ENCODE measurements around the gene YIF1B. TPM values are rescaled to one million over a fixed set of nuclear protein-coding genes. Genes with fewer than 3 reads are reported as not detected.

YIF1B gene
- total RNA-seq: 114 and 127 TPM in 2 replicates

GRCh38 chr19:38315657-38316476 lies at the start of gene YIF1B:
Gene YIF1B, minus strand, starts transcription at chr19:38315947. Its CDS starts 30 bp downstream, at chr19:38315917.

GRCh38 chr19:38319421-38320258 lies 3.9 kb upstream of the YIF1B start, which contains the start of gene KCNK6:
Gene KCNK6, plus strand, starts transcription at chr19:38319845. Its CDS starts 106 bp downstream, at chr19:38319951.

GRCh38 chr19:38303517-38304351 lies 12.0 kb downstream of the YIF1B start, which contains the start of gene C19orf33:
Gene C19orf33, plus strand, starts transcription at chr19:38304251. Its CDS starts 11 bp downstream, at chr19:38304262.

GRCh38 chr19:38264486-38265212 lies 51.1 kb downstream of the YIF1B start, which contains the start of gene SPINT2:
Gene SPINT2, plus strand, starts transcription at chr19:38264573. Its CDS starts 320 bp downstream, at chr19:38264893.

Other genes starting within 250 kb of the YIF1B start
- gene DPF1, start 91.7 kb downstream of the YIF1B start, total RNA-seq: 4.7 and 7.1 TPM in 2 replicates
- gene PPP1R14A, start 59.6 kb downstream of the YIF1B start, total RNA-seq: 20.6 TPM in 1 of 2 replicates, not detected in the other
- gene SPINT2, start 51.4 kb downstream of the YIF1B start, total RNA-seq: 6.1 and 7.8 TPM in 2 replicates
- not detected in 2 replicates for gene C19orf33, start 11.7 kb downstream of the YIF1B start, total RNA-seq
- 6.8 and 7.0 TPM in 2 replicates for gene KCNK6, start 3.9 kb upstream of the YIF1B start, total RNA-seq
- gene CATSPERG, start 19.9 kb upstream of the YIF1B start, total RNA-seq: not detected in 2 replicates
- 343 and 367 TPM in 2 replicates for gene PSMD8, start 58.6 kb upstream of the YIF1B start, total RNA-seq
- gene GGN, start 72.1 kb upstream of the YIF1B start, total RNA-seq: 2.3 TPM in 1 of 2 replicates, not detected in the other
- 3.9 and 6.9 TPM in 2 replicates for gene SPRED3, start 72.8 kb upstream of the YIF1B start, total RNA-seq
- gene FAM98C, start 87.1 kb upstream of the YIF1B start, total RNA-seq: 9.9 and 11.5 TPM in 2 replicates
- not detected in 2 replicates for gene RASGRP4, start 110.3 kb upstream of the YIF1B start, total RNA-seq
- gene RYR1, start 117.7 kb upstream of the YIF1B start, total RNA-seq: under 0.01 TPM in 1 of 2 replicates, not detected in the other